Keratinocyte (primary cell): ENCODE data around the gene SPEM3.

Source experiments
- CTCF ChIP-seq, 3 experiments: IDR thresholded peaks in 1 of 3; conservative IDR thresholded peaks in 1 of 3; optimal IDR thresholded peaks in 1 of 3; 2 replicates in 2 of 3; 3 replicates in 1 of 3; pipeline versions ENCODE3 to v1.5.1; 2011; ENCODE audit warnings: low read length in 3 of 3, mild to moderate bottlenecking in 3 of 3, moderate library complexity in 2 of 3, control low read depth in 1 of 3, inconsistent platforms in 1 of 3; ENCODE audit not compliant: insufficient read depth in 2 of 3; ENCODE audit errors: extremely low read depth in 1 of 3
- EZH2 ChIP-seq: IDR thresholded peaks from one replicate; pipeline ENCODE4 v1.6.1; 2012; ENCODE audit warnings: inconsistent platforms, mild to moderate bottlenecking, low read length, moderate library complexity

GRCh38 chr17:7437950-7438614 is 9.4 kb downstream of the SPEM3 start:
- TF ChIP-seq CTCF (optimal IDR thresholded peaks at IDR 0.05 in 1 of 3, IDR thresholded peaks at IDR 0.05 in 1 of 3, conservative IDR thresholded peaks at IDR 0.05 in 1 of 3; ENCODE audit: extremely low read depth in 1 of 3, insufficient read depth in 2 of 3, low read length in 3 of 3) (peak in 1 of 3 experiments; percentile 0), EZH2 (no peak)
